Activated CD8-positive, alpha-beta T cell treated with anti-CD3 and anti-CD28 coated beads for 36 hours (primary cell): ENCODE data around the gene NLRP4. TPM values are rescaled to one million over a fixed set of nuclear protein-coding genes. Genes with fewer than 3 reads are reported as not detected.

Source experiments
- ATAC-seq: fragments of 200-7000 bp; cut with Tn5 transposase; one replicate; pipeline ENCODE4 v1.10.0; 2021; ENCODE audit warnings: mild to moderate bottlenecking, moderate library complexity
- CTCF ChIA-PET: fragments of 350-600 bp; sonication (Branson Sonifier 250); formaldehyde crosslinking; loops from one replicate; lab custom pipeline; 2021; ENCODE audit warnings: antibody characterized with exemption; lab: Charles Lee
- POLR2A ChIA-PET: fragments of 350-600 bp; sonication (Branson Sonifier 250); formaldehyde crosslinking; loops from one replicate; lab custom pipeline; 2021; ENCODE audit warnings: antibody characterized with exemption; lab: Charles Lee
- DNase-seq: peaks from one replicate; pipeline ENCODE4 v3.0.0-alpha.2; 2020
- H3K27ac Mint-ChIP-seq: one replicate; pipeline ENCODE4 v1.8.0; 2021; ENCODE audit warnings: mild to moderate bottlenecking, mixed read lengths
- H3K27me3 Mint-ChIP-seq: one replicate; pipeline ENCODE4 v1.8.0; 2021; ENCODE audit warnings: mixed read lengths
- H3K36me3 Mint-ChIP-seq: one replicate; pipeline ENCODE4 v1.8.0; 2021; ENCODE audit warnings: low read depth, mixed read lengths
- H3K4me1 Mint-ChIP-seq: one replicate; pipeline ENCODE4 v1.8.0; 2021; ENCODE audit warnings: low read depth, mixed read lengths
- H3K4me3 Mint-ChIP-seq: one replicate; pipeline ENCODE4 v1.8.0; 2021; ENCODE audit warnings: mild to moderate bottlenecking, moderate library complexity, mixed read lengths
- H3K9me3 Mint-ChIP-seq: one replicate; pipeline ENCODE4 v1.8.0; 2021; ENCODE audit warnings: mixed read lengths
- CTCF ChIP-seq: fragments of 200-600 bp; IDR thresholded peaks from one replicate; pipeline ENCODE4 v1.8.0; 2022; ENCODE audit warnings: antibody characterized with exemption, mild to moderate bottlenecking
- intact Hi-C: fragments of 100-400 bp; cut with micrococcal nuclease; formaldehyde crosslinking; loops from one replicate; pipeline ENCODE4 v1.10.0; 2022
- total RNA-seq, 2 experiments: library from RNA; stranded (reverse); gene quantifications; one replicate each; pipeline ENCODE4 v1.2.3, GENCODE V29; 2021

NLRP4 gene
- total RNA-seq, 2 experiments from 2014 or later, result not detected

GRCh38 chr19:55866521-55866920 lies 30.2 kb downstream of the NLRP4 start:
- CTCF ChIA-PET, result no interaction called here
- TF ChIP-seq CTCF, result no peak
- H3K27me3 Mint-ChIP-seq, result peaks cover 10% of the 10 kb centered on the region
- peaks cover 9% of the 10 kb centered on the region for H3K9me3 Mint-ChIP-seq
- ATAC-seq (no peak), DNase-seq (no peak)
- POLR2A ChIA-PET, result no interaction called here
- no peak overlapping the region for H3K27ac Mint-ChIP-seq
- intact Hi-C loops, result no loop called here
- H3K36me3 Mint-ChIP-seq, result no peaks in the 10 kb centered on the region
- no peaks in the 10 kb centered on the region for H3K4me1 Mint-ChIP-seq
- H3K4me3 Mint-ChIP-seq, result no peak overlapping the region

GRCh38 chr19:55867101-55867500 lies 30.8 kb downstream of the NLRP4 start:
- H3K4me1 Mint-ChIP-seq, result no peaks in the 10 kb centered on the region

GRCh38 chr19:55870736-55871135 lies 34.4 kb downstream of the NLRP4 start:
- Mint-ChIP-seq H3K36me3 (no peaks in the 10 kb centered on the region), H3K27ac (no peak overlapping the region)
- POLR2A ChIA-PET, result no interaction called here

More at GRCh38 chr19:55867101-55867500, 30.8 kb downstream of the NLRP4 start:
- H3K36me3 Mint-ChIP-seq, result no peaks in the 10 kb centered on the region
- ChIA-PET CTCF (no interaction called here), POLR2A (no interaction called here)
- no peak overlapping the region for H3K27ac Mint-ChIP-seq
- no peak for TF ChIP-seq CTCF
- H3K9me3 Mint-ChIP-seq, result peaks cover 9% of the 10 kb centered on the region
- intact Hi-C loops, result no loop called here
- no peak overlapping the region for H3K4me3 Mint-ChIP-seq
- DNase-seq (no peak), ATAC-seq (no peak)
- H3K27me3 Mint-ChIP-seq, result peaks cover 10% of the 10 kb centered on the region

GRCh38 chr19:55877211-55877610 lies 40.9 kb downstream of the NLRP4 start:
- no peaks in the 10 kb centered on the region for H3K36me3 Mint-ChIP-seq
- ChIA-PET CTCF (no interaction called here), POLR2A (no interaction called here)
- peaks cover 10% of the 10 kb centered on the region for H3K9me3 Mint-ChIP-seq
- no peak overlapping the region for H3K27ac Mint-ChIP-seq
- H3K4me1 Mint-ChIP-seq, result no peaks in the 10 kb centered on the region
- TF ChIP-seq CTCF, result no peak
- no peaks in the 10 kb centered on the region for H3K27me3 Mint-ChIP-seq
- ATAC-seq (no peak), DNase-seq (no peak)
- intact Hi-C loops, result no loop called here
- H3K4me3 Mint-ChIP-seq, result no peak overlapping the region

More at GRCh38 chr19:55870736-55871135, 34.4 kb downstream of the NLRP4 start:
- ATAC-seq (no peak), DNase-seq (no peak)
- Mint-ChIP-seq H3K4me1 (no peaks in the 10 kb centered on the region), H3K4me3 (no peak overlapping the region), H3K27me3 (peaks cover 7% of the 10 kb centered on the region), H3K9me3 (no peaks in the 10 kb centered on the region)
- intact Hi-C loops, result no loop called here
- TF ChIP-seq CTCF, result no peak
- CTCF ChIA-PET, result no interaction called here

GRCh38 chr19:55882626-55883025 lies 46.3 kb downstream of the NLRP4 start:
- no peaks in the 10 kb centered on the region for H3K4me1 Mint-ChIP-seq
- no peak for TF ChIP-seq CTCF
- no peaks in the 10 kb centered on the region for H3K36me3 Mint-ChIP-seq
- no peak for ATAC-seq
- CTCF ChIA-PET, result interaction anchor here (0.6 kb wide), 1 partner anchor 17 kb away, joined by 3 read pairs; no protein-coding TSS in a partner anchor
- no peak overlapping the region for H3K27ac Mint-ChIP-seq
- peaks cover 6% of the 10 kb centered on the region for H3K27me3 Mint-ChIP-seq
- POLR2A ChIA-PET, result no interaction called here
- no peak overlapping the region for H3K4me3 Mint-ChIP-seq
- H3K9me3 Mint-ChIP-seq, result peaks cover 16% of the 10 kb centered on the region
- DNase-seq, result no peak
- intact Hi-C loops, result no loop called here
